Nucleus accumbens (tissue), 56 donors: ENCODE results near the gene GSTO1.
A peak's percentile ranks its signal among the peaks of the same experiment; 100 is the strongest.
"Not testable (repeated sequence)": the region's sequence is repeated elsewhere in the genome, so short reads cannot be mapped to it uniquely, and the experiment has no call there.

Experiments used
- DNase-seq, 56 donors: peaks; one replicate each; lab custom pipeline; 2025; lab: John Stamatoyannopoulos, UW

The GSTO1 gene

DNA sequence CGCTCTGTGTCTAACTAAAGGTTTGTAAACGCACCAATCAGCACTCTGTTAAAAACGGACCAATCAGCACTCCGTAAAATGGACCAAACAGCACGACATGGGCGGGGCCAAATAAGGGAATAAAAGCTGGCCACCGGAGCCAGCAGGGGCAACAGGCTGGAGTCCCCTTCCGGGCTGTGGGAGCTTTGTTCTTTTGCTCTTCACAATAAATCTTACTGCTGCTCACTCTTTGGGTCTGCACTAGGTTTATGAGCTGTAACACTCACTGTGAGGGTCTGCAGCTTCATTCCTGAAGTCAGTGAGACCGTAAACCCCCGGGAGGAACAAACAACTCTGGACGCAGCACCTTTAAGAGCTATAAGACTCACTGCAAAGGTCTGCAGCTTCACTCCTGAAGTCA lies 5.8 kb upstream of the GSTO1 start:
- not testable (repeated sequence) for DNase-seq

DNA sequence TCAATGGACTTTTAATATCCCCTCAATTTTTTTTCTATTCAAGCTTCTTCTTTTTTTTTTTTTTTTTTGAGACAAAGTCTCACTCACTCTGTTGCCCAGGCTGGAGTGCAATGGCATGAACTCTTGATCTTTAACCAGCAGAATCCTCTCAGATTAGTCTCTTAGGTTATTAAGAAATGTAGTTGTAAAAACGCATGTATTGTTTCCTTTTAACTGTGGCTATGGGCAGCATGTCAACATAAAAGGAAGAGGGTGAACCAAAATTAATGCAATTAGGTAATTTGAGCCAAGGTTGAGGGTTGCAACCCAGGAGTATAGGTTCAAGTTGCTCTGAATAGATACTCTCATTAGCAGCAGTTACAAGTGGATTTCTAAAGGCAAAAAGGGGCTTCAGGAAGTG lies 4.3 kb upstream of the GSTO1 start:
- no peak for DNase-seq

DNA sequence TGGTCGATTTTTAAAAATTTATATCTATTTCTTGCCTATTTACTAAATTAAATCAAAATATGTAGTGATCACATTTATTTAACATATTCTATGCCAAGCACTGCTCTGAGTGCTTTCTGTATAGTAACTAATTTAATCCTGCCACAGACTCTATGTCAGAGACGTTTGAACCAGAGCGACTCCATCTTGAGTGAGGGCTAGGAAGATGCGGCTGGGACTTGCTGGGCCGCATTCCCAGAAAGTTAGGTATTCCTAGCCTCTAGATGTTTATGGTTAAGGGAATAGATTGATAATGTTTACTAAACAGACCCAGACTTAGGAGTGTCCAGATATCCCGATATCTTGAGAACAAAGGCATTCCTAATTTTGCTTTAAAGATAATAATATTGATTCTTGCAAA lies 3.2 kb upstream of the GSTO1 start:
- no peak for DNase-seq

- DNase-seq = no peak
Measured at GRCh38 chr10:104252368-104252767, 2.3 kb upstream of the GSTO1 start.

GRCh38 chr10:104253106-104253505 lies 1.6 kb upstream of the GSTO1 start:
- DNase-seq = no peak

DNA sequence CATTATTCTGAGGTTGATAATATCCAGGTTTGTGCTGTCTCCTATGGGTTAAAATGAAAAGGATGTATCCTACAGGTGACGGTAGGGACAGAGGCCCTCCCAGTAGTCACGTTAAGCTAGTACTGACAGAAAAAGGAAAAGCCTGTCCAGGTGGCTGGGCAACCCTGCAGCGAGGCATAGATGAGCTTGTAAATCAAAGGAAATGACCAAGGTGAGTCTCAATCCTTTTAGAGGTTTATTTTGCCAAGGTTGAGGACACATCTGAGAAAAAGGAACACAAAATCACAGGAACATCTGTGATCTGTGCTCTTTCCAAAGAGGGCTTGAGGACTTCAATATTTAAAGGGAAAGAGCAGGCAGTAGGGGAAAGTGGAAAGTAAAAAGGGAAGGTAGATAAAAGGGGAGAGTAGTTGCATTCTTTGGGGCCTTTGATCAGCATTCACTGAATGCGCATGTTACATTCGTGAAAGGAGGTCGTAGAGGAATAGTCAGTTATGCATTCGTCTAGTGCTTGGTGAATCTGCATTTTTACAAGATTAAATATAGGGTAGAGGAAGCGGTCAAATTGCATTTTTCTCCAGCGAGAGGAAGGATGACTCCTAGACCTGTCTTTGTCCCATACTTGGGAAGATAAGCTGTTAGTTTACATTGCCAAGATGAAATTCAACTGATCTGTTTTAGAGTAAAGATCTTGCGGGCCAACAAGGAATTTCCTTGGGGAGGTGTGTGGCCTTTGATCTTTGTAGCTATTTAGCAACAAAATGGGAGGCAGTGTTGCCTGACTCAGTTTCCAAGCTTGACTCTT lies 884 bp upstream of the GSTO1 start:
- DNase-seq = no peak

DNA sequence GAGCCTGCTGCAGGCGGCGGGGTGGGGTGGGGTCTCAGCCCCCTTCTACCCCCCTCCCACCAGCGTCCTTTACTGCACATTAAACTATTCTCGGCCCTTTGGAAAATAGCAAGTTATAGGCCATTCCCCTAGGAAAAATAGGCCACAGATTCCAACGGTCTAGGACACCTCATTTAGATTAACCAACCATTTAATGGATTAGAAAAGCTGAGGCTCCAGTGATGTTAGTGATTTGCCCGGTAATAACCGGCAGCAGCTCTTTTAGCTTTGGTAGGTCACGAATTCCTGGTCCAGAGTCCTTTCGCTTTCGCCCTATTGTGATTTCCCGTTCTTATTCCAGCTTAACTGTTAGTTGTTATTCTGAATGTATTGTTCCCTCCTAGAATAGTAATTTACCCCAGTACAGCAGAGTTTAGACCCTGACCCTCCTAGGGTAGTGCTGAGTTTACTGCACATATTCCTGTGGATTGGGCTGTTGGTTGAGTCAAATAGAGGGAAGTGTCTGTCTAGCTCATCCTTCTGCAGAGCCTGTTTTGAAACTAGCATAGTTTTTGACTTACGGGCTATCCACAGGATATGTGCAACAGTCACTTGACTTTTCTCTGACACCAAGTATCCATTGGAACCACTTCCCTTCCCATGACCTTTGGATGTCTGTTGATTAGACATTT lies 754 bp downstream of the GSTO1 start:
- peak in 12 of 56 donors; percentile 26 to 61 (median 44) for DNase-seq

DNA sequence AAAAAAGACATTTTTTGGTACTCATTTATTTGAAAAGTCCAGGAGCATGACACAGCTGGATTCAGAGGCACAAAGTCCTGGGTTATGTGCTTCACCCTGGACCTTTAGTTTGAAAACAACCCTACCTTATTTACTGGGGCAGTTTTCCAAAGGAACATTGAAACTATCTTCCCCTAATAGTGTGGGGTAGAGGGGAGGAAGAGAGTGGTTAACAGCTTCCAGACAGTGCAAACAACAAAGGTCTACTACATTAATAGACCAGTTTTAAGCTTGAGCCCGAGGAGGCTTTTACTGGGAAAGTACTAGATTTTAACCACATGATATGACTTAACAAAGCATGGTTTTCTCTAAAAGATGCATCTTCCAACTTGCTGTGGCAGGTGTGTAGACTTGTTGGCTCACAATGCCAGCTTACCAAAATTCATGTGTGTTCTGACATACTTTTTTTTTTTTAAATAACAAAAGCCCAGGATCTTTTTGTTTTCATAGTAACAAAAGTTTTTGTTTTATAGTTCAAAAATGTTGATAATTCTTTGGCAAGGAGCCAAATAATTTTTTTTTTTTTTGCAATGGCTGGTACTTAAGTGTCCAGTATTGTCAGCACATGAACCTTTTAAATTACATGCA lies 1.8 kb downstream of the GSTO1 start:
- no peak for DNase-seq

GRCh38 chr10:104257235-104257634 lies 2.5 kb downstream of the GSTO1 start:
- no peak for DNase-seq

- DNase-seq = no peak
Measured at GRCh38 chr10:104258209-104258608, 3.5 kb downstream of the GSTO1 start.

DNA sequence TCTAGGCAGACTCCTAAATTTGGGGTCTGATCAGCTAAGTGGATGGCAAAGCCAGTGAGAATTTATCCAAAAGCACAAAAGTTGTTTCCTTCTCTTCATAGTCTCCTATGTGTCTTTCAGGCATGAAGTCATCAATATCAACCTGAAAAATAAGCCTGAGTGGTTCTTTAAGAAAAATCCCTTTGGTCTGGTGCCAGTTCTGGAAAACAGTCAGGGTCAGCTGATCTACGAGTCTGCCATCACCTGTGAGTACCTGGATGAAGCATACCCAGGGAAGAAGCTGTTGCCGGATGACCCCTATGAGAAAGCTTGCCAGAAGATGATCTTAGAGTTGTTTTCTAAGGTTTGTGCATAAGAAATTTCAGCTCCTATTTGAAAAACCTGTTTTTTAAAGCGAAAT lies 4.8 kb downstream of the GSTO1 start:
- DNase-seq = no peak

- DNase-seq = peak in 2 of 56 donors; percentile 11 to 12
Measured at GRCh38 chr10:104259999-104260774, 5.5 kb downstream of the GSTO1 start.

- DNase-seq = no peak
Measured at GRCh38 chr10:104260775-104261115, 6.1 kb downstream of the GSTO1 start.

DNA sequence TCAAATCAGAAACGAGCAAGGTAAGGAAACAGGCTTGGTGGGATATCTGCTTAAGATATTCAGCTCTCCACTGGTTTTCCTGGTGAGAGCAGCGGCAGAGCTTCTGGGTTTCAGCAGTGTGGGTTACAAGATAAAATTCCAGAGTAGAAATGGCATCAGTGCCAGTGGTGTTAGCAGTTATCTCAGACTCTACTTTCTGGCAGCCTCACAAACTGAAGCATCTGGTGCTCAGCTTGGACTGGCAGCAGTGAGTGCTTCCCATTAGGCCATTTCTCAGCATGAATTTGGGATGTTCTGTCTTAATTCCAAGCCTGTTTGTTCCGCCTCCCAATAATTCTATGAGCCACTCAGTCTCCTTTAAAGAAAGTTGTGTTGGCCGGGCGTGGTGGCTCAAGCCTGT lies 7.4 kb downstream of the GSTO1 start:
- no peak for DNase-seq

DNA sequence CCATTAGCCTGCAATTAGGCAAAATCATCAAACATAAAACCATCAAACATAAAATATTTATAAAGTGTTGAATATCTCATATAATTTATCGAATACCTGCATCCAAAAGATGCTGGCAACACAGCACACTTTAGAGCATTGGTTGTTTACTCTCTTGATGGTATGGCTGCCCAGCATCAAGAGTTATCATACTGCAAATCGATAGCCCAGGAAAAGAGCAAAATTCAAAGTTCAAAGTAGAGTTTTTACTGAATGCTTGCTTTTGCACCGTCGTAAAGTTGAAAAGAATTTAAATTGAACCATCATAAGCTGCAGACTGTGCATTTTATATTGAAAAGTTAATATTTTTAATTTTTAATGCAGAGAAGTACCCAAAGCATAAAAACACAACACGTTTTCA lies 10.1 kb downstream of the GSTO1 start:
- DNase-seq = no peak

GRCh38 chr10:104267721-104268404 lies 13.2 kb downstream of the GSTO1 start:
- no peak for DNase-seq

GRCh38 chr10:104268405-104268712 lies 13.7 kb downstream of the GSTO1 start:
- DNase-seq = peak in 1 of 56 donors; percentile 45

DNA sequence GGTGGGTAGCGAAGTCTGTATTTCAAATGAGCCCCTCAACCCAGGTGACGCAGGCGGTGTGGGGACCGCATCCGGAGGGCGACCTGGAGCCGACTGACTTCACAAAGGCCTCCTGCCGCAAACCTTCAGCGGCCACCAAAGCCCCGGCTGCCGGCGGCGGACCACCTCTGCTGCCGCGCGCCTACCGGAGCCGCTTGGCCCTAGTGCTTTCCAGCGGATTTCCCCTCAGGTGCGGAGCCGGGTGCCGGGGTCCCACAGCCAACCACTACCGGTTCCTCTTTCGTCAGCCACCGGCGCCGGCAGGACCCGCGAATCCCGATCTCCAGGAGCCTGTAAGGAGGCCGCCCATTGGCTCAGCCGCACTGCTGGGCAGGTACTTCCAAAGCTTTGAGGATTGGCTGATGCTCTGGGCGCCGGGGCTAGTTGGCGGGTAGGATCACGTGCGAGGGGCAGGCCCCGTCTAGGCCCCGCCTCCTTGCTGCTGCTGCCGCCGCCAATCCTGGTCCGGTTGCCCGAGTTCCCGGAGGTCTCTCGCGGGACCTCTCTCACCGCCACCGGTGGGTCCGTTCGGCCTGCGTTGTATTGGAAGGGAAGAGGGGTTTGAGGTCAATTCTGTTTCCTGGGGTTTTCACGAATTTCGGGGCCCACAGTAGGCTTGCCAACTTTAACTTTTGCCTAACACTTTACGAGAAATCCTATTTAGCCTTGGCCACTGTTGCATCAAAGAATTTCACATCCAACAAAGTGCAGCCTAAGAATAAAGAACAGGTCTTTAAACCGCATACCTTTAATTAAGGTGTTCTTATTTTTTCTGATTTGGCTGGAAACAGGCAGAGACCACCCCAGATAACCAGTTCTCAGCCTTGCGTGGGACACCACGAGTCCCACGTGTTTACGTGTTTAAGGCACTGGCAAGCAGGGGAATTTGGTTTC lies 14.3 kb downstream of the GSTO1 start, which contains the start of gene GSTO2:
Gene GSTO2, plus strand, starts transcription at position 472 of the 933 bp plus-strand sequence. CDS start 5,732 bp downstream, outside the sequence.
- DNase-seq = peak; percentile 87 to 100 (median 98)

GRCh38 chr10:104273286-104273685 lies 18.6 kb downstream of the GSTO1 start:
- no peak for DNase-seq
